HG03103 (cell line): ENCODE results near the gene YWHAB.

Experiments used
- ATAC-seq: cut with Tn5 transposase; IDR thresholded peaks from one replicate; pipeline ENCODE4 v1.9.1; 2021; ENCODE audit warnings: low read depth; ENCODE audit not compliant: unreplicated experiment

Gene YWHAB

GRCh38 chr20:44911264-44911921 lies 25.9 kb downstream of the YWHAB start:
- no peak for ATAC-seq

- no peak for ATAC-seq
Observed at GRCh38 chr20:44912189-44912588, 26.7 kb downstream of the YWHAB start.

GRCh38 chr20:44914924-44915323 lies 29.4 kb downstream of the YWHAB start:
- ATAC-seq, result no peak

- no peak for ATAC-seq
Observed at GRCh38 chr20:44916586-44916985, 31.1 kb downstream of the YWHAB start.

GRCh38 chr20:44917399-44917798 lies 31.9 kb downstream of the YWHAB start:
- ATAC-seq, result no peak

GRCh38 chr20:44918342-44918741 lies 32.8 kb downstream of the YWHAB start:
- ATAC-seq, result no peak

GRCh38 chr20:44918761-44919160 lies 33.3 kb downstream of the YWHAB start:
- no peak for ATAC-seq

- ATAC-seq, result no peak
Observed at GRCh38 chr20:44921447-44921846, 35.9 kb downstream of the YWHAB start.

GRCh38 chr20:44924541-44924940 lies 39.0 kb downstream of the YWHAB start:
- ATAC-seq, result no peak

- no peak for ATAC-seq
Observed at GRCh38 chr20:44928595-44928994, 43.1 kb downstream of the YWHAB start.

- ATAC-seq, result no peak
Observed at GRCh38 chr20:44930517-44931168, 45.1 kb downstream of the YWHAB start.

GRCh38 chr20:44931911-44932310 lies 46.4 kb downstream of the YWHAB start:
- ATAC-seq, result no peak

- ATAC-seq, result no peak
Observed at GRCh38 chr20:44932916-44933315, 47.4 kb downstream of the YWHAB start.

GRCh38 chr20:44936510-44936909 lies 51.0 kb downstream of the YWHAB start:
- ATAC-seq, result no peak

- ATAC-seq, result no peak
Observed at GRCh38 chr20:44938637-44939036, 53.1 kb downstream of the YWHAB start.

- ATAC-seq, result no peak
Observed at GRCh38 chr20:44941120-44941691, 55.7 kb downstream of the YWHAB start.

GRCh38 chr20:44942264-44942973 lies 56.9 kb downstream of the YWHAB start:
- ATAC-seq, result no peak

- ATAC-seq, result no peak
Observed at GRCh38 chr20:44943828-44944227, 58.3 kb downstream of the YWHAB start.

GRCh38 chr20:44945261-44945660 lies 59.8 kb downstream of the YWHAB start:
- ATAC-seq, result no peak

GRCh38 chr20:44946271-44946852 lies 60.9 kb downstream of the YWHAB start:
- ATAC-seq, result no peak

- no peak for ATAC-seq
Observed at GRCh38 chr20:44948107-44948506, 62.6 kb downstream of the YWHAB start.
